HG03196 (cell line): ENCODE results near the gene OASL.

Source experiments
- ATAC-seq: cut with Tn5 transposase; IDR thresholded peaks from one replicate; pipeline ENCODE4 v1.9.1; 2021; ENCODE audit not compliant: unreplicated experiment

The OASL gene

GRCh38 chr12:121017966-121018491, 21.0 kb downstream of the OASL start:
- ATAC-seq = no peak

GRCh38 chr12:121015825-121016766, 22.9 kb downstream of the OASL start, which contains the start of gene C12orf43:
Gene C12orf43 (minus strand): TSS chr12:121016487. CDS start chr12:121016474, 13 bp downstream.
- peak; percentile 90 for ATAC-seq

GRCh38 chr12:121013715-121014114, 25.3 kb downstream of the OASL start:
- ATAC-seq = no peak

- ATAC-seq = no peak
Observed at GRCh38 chr12:121011820-121012219, 27.2 kb downstream of the OASL start.

- no peak for ATAC-seq
Observed at GRCh38 chr12:121010860-121011259, 28.2 kb downstream of the OASL start.

- ATAC-seq = no peak
Observed at GRCh38 chr12:121009741-121010140, 29.3 kb downstream of the OASL start.

- ATAC-seq = no peak
Observed at GRCh38 chr12:121008347-121009098, 30.5 kb downstream of the OASL start.

GRCh38 chr12:121005346-121005815, 33.7 kb downstream of the OASL start:
- no peak for ATAC-seq

GRCh38 chr12:121004253-121004815, 34.7 kb downstream of the OASL start:
- ATAC-seq = no peak

- ATAC-seq = no peak
Observed at GRCh38 chr12:121003650-121004049, 35.4 kb downstream of the OASL start.

- no peak for ATAC-seq
Observed at GRCh38 chr12:121001841-121002483, 37.1 kb downstream of the OASL start.

- ATAC-seq = no peak
Observed at GRCh38 chr12:121001060-121001459, 38.0 kb downstream of the OASL start.

- ATAC-seq = no peak
Observed at GRCh38 chr12:121000530-121000929, 38.5 kb downstream of the OASL start.

- no peak for ATAC-seq
Observed at GRCh38 chr12:120999191-121000120, 39.6 kb downstream of the OASL start.

- no peak for ATAC-seq
Observed at GRCh38 chr12:120998435-120998834, 40.6 kb downstream of the OASL start.

- ATAC-seq = no peak
Observed at GRCh38 chr12:120997448-120997847, 41.6 kb downstream of the OASL start.

- ATAC-seq = no peak
Observed at GRCh38 chr12:120996133-120996746, 42.8 kb downstream of the OASL start.

- ATAC-seq = no peak
Observed at GRCh38 chr12:120994589-120995337, 44.3 kb downstream of the OASL start.
